HepG2 (cell line): ENCODE measurements around the gene FAM32A. TPM values are rescaled to one million over a fixed set of nuclear protein-coding genes. Genes with fewer than 3 reads are reported as not detected.

Experiments used
- HMG20A ChIP-seq: IDR thresholded peaks from 2 replicates; pipeline ENCODE4 v1.6.1; 2016; ENCODE audit warnings: borderline replicate concordance
- HNF1A ChIP-seq, 2 experiments: sonication (generic) in 1 of 2; formaldehyde crosslinking in 1 of 2; IDR thresholded peaks; 2 replicates each; pipeline versions ENCODE4 v1.4.0 to v1.6.1; 2016 to 2020; ENCODE audit warnings: borderline replicate concordance in 1 of 2, low read depth in 1 of 2, mild to moderate bottlenecking in 1 of 2, missing genetic modification reagents in 1 of 2
- NR2F1 ChIP-seq, 2 experiments: fragments of 450-650 bp in 1 of 2; formaldehyde crosslinking in 1 of 2; IDR thresholded peaks; 2 replicates each; pipeline versions ENCODE4 v1.5.0 to v1.6.1; 2016 to 2020; ENCODE audit warnings: mild to moderate bottlenecking in 1 of 2, missing compliant biosample characterization in 1 of 2, missing genetic modification reagents in 1 of 2, moderate library complexity in 1 of 2
- PHB2 ChIP-seq: fragments of 450-650 bp; IDR thresholded peaks from 2 replicates; pipeline ENCODE4 v1.6.1; 2018; ENCODE audit not compliant: partially characterized antibody
- PHF8 ChIP-seq: sonication (generic); formaldehyde crosslinking; IDR thresholded peaks from 2 replicates; pipeline ENCODE4 v1.5.0; 2020; ENCODE audit warnings: missing genetic modification reagents
- PRPF4 ChIP-seq: fragments of 200-400 bp; formaldehyde crosslinking; IDR thresholded peaks from 2 replicates; pipeline ENCODE4 v1.6.1; 2016; ENCODE audit warnings: low read length, low read depth; ENCODE audit not compliant: poor library complexity, severe bottlenecking
- TRIM24 ChIP-seq: sonication (generic); formaldehyde crosslinking; IDR thresholded peaks from 2 replicates; pipeline ENCODE4 v1.8.0; 2022; ENCODE audit warnings: mild to moderate bottlenecking, missing genetic modification reagents
- WIZ ChIP-seq: sonication (generic); formaldehyde crosslinking; IDR thresholded peaks from 2 replicates; pipeline ENCODE4 v1.5.1; 2020; ENCODE audit warnings: mild to moderate bottlenecking, missing genetic modification reagents
- ZBTB37 ChIP-seq: sonication (generic); formaldehyde crosslinking; IDR thresholded peaks from 2 replicates; pipeline ENCODE4 v1.4.0; 2020; ENCODE audit warnings: mild to moderate bottlenecking, missing genetic modification reagents
- ZNF121 ChIP-seq: sonication (generic); formaldehyde crosslinking; IDR thresholded peaks from 2 replicates; pipeline ENCODE4 v1.5.0; 2020; ENCODE audit warnings: mild to moderate bottlenecking, missing genetic modification reagents
- ZNF256 ChIP-seq: sonication (generic); formaldehyde crosslinking; conservative IDR thresholded peaks from 2 replicates; pipeline ENCODE4 v1.4.0; 2020; ENCODE audit warnings: missing genetic modification reagents
- ZNF292 ChIP-seq: sonication (generic); formaldehyde crosslinking; IDR thresholded peaks from 2 replicates; pipeline ENCODE4 v1.8.1; 2022; ENCODE audit warnings: mild to moderate bottlenecking, low read depth, missing genetic modification reagents, borderline replicate concordance
- ZNF468 ChIP-seq: sonication (generic); formaldehyde crosslinking; IDR thresholded peaks from 2 replicates; pipeline ENCODE4 v1.8.0; 2022; ENCODE audit warnings: mild to moderate bottlenecking, moderate library complexity, missing genetic modification reagents
- ZNF773 ChIP-seq: sonication (generic); formaldehyde crosslinking; IDR thresholded peaks from 2 replicates; pipeline ENCODE4 v1.4.0; 2020; ENCODE audit warnings: missing genetic modification reagents, borderline replicate concordance
- polyA plus RNA-seq, 8 experiments: library from polyadenylated mRNA; depleted of rRNA in 3 of 8; stranded (reverse) in 7 of 8; unstranded in 1 of 8; fragments of >200 nt; fragmentation: Illumina TruSeq in 4 of 8; extraction: Trizol in 4 of 8; gene quantifications; 2 replicates each; pipeline versions ENCODE4 v1.2.1 to v1.2.3, GENCODE V29; 2011 to 2016; ENCODE audit warnings: low read depth in 4 of 8, missing spikeins in 1 of 8, mixed read lengths in 1 of 8; ENCODE audit not compliant: insufficient read depth in 1 of 8
- total RNA-seq, 5 experiments: library from RNA; depleted of rRNA; stranded (reverse); fragments of >200 nt; fragmentation: Illumina TruSeq; extraction: Trizol; gene quantifications; 2 replicates each; pipeline ENCODE4 v1.2.3, GENCODE V29; 2016; ENCODE audit warnings: low read depth in 1 of 5
- TF ChIP-seq, protein P1 (sequence below): sonication (generic); formaldehyde crosslinking; IDR thresholded peaks from 2 replicates; pipeline ENCODE4 v1.5.0; 2020; ENCODE audit warnings: mild to moderate bottlenecking, low read depth, missing genetic modification reagents, borderline replicate concordance
- TF ChIP-seq, protein P2 (sequence below): sonication (generic); formaldehyde crosslinking; IDR thresholded peaks from 2 replicates; pipeline ENCODE4 v1.8.0; 2022; ENCODE audit warnings: missing genetic modification reagents, mild to moderate bottlenecking, borderline replicate concordance
- TF ChIP-seq, protein P3 (sequence below): sonication (generic); formaldehyde crosslinking; IDR thresholded peaks from 2 replicates; pipeline ENCODE4; 2020; ENCODE audit warnings: missing genetic modification reagents, mild to moderate bottlenecking, borderline replicate concordance

Gene FAM32A
- total and polyA plus RNA-seq, 2 of the 13 experiments (the other 11 are each of a cell fraction or from before 2014, with no cell fraction given) = 85.8 to 86.2 TPM

DNA sequence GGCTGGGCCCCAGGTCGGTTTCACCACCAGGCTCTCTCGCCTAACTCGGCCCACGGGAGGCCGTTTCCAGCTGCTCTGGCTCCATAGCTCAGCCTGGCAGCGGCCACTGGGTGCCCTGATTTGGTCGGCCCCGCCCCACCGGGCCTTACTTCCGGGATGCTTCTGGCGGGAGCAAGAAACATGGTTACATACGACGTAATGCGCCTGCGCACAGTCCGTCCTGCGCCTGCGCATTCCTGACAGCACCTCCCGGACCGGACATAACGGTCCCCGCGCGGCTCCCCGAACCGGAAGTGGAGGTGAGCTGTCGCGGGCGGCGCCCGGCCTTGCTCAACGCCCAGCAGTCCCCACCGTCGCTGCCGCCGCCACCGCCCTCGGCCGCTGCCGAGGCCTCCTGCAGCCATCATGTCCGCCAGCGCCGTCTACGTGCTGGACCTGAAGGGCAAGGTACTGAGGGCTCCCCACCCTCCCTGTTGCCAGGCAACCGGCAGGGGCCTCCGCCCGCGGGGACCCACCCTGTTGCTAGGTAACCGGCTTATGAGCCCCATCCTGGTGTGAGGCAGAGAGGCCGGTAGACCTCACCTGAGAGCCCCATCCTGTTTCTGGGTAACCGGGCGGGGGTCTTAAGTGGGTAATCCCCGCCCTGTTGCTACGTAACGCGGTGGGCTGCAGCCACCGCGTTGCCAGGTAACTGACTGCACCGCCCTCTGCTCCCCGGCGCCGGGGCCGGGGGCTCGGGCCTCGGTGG, 12.6 kb downstream of the FAM32A start, which contains the start of gene AP1M1 (continued):
- no peak for TF ChIP-seq HNF1A (IDR thresholded peaks at IDR 0.05; ENCODE audit: low read depth)
- peak; percentile 61; the same call in 1 of the 2 replicates for TF ChIP-seq HNF1A (CRISPR knock-in tag; IDR thresholded peaks at IDR 0.05; ENCODE audit: borderline replicate concordance)
- peak; percentile 82 for TF ChIP-seq PHF8 (CRISPR knock-in tag)
- no peak for TF ChIP-seq TRIM24
- no peak for TF ChIP-seq ZNF773
- no peak for TF ChIP-seq ZBTB37
- TF ChIP-seq PRPF4 = no peak
- TF ChIP-seq, protein P1, sequence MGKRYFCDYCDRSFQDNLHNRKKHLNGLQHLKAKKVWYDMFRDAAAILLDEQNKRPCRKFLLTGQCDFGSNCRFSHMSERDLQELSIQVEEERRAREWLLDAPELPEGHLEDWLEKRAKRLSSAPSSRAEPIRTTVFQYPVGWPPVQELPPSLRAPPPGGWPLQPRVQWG (CRISPR knock-in tag) = no peak
- no peak for TF ChIP-seq NR2F1 (CRISPR knock-in tag; IDR thresholded peaks at IDR 0.05)
- no peak for TF ChIP-seq WIZ
- TF ChIP-seq, protein P2, sequence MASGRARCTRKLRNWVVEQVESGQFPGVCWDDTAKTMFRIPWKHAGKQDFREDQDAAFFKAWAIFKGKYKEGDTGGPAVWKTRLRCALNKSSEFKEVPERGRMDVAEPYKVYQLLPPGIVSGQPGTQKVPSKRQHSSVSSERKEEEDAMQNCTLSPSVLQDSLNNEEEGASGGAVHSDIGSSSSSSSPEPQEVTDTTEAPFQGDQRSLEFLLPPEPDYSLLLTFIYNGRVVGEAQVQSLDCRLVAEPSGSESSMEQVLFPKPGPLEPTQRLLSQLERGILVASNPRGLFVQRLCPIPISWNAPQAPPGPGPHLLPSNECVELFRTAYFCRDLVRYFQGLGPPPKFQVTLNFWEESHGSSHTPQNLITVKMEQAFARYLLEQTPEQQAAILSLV (CRISPR knock-in tag) = peak; percentile 26; the same call in 1 of the 2 replicates
- no peak for TF ChIP-seq ZNF256
- TF ChIP-seq, protein P3, sequence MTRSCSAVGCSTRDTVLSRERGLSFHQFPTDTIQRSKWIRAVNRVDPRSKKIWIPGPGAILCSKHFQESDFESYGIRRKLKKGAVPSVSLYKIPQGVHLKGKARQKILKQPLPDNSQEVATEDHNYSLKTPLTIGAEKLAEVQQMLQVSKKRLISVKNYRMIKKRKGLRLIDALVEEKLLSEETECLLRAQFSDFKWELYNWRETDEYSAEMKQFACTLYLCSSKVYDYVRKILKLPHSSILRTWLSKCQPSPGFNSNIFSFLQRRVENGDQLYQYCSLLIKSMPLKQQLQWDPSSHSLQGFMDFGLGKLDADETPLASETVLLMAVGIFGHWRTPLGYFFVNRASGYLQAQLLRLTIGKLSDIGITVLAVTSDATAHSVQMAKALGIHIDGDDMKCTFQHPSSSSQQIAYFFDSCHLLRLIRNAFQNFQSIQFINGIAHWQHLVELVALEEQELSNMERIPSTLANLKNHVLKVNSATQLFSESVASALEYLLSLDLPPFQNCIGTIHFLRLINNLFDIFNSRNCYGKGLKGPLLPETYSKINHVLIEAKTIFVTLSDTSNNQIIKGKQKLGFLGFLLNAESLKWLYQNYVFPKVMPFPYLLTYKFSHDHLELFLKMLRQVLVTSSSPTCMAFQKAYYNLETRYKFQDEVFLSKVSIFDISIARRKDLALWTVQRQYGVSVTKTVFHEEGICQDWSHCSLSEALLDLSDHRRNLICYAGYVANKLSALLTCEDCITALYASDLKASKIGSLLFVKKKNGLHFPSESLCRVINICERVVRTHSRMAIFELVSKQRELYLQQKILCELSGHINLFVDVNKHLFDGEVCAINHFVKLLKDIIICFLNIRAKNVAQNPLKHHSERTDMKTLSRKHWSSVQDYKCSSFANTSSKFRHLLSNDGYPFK (CRISPR knock-in tag) = peak; percentile 83; the same call in 1 of the 2 replicates
- 0 out of 2 replicates have a peak, but pooled peaks have one; percentile 67 for TF ChIP-seq ZNF292
- TF ChIP-seq PHB2 = no peak
- no peak for TF ChIP-seq ZNF121 (CRISPR knock-in tag)
- TF ChIP-seq ZNF468 (CRISPR knock-in tag) = no peak
- no peak for TF ChIP-seq HMG20A
